ENCODE data around the gene LTBP3. TPM values are rescaled to one million over a fixed set of nuclear protein-coding genes. Genes with fewer than 3 reads are reported as not detected.

LTBP3 gene
- total and polyA plus RNA-seq, 2 of the 13 experiments (the other 11 are each of a cell fraction or from before 2014, with no cell fraction given): 12.2 to 68.1 TPM

DNA sequence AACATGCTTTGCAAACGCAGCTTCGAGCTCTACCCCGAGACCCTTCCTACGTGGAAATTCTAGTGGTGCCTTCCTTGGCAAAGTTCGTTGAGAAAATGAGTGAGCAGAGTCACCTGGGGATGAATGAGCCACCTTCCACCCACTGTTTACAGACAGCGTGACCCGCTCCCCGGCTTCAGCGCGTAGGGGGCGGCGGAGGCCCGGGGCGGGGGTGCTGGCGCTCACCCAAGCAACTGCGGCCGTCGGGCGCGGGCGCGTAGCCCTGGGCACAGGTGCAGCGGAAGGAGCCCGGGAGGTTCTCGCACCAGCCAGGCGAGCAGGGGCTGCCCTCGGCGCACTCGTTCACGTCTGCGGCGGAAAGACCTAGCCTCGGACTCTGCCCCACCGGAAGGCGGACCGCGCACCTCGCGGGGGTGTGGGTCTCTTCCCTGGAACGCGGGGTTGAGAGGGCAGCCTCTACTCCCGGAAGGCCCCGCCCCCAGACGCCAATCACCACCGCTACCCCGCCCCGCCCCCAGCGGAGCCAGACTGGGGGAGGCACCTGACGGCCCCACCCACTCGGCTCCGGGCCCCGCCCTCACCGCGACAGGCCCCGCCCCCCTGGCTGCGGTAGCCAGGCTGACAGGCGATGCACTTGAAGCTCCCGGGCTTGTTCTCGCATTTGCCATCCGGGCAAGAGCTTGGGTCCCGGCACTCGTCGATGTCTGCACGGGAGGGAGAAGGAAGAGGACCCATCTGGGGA, 11.8 kb downstream of the LTBP3 start (continued):
- TF ChIP-seq, protein P1, sequence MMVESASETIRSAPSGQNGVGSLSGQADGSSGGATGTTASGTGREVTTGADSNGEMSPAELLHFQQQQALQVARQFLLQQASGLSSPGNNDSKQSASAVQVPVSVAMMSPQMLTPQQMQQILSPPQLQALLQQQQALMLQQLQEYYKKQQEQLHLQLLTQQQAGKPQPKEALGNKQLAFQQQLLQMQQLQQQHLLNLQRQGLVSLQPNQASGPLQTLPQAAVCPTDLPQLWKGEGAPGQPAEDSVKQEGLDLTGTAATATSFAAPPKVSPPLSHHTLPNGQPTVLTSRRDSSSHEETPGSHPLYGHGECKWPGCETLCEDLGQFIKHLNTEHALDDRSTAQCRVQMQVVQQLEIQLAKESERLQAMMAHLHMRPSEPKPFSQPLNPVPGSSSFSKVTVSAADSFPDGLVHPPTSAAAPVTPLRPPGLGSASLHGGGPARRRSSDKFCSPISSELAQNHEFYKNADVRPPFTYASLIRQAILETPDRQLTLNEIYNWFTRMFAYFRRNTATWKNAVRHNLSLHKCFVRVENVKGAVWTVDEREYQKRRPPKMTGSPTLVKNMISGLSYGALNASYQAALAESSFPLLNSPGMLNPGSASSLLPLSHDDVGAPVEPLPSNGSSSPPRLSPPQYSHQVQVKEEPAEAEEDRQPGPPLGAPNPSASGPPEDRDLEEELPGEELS (CRISPR knock-in tag; IDR thresholded peaks at IDR 0.05): 0 out of 2 replicates have a peak, but pooled peaks have one; percentile 34
- TF ChIP-seq ELF1 (CRISPR knock-in tag; IDR thresholded peaks at IDR 0.05): peak; percentile 44; the same call in 1 of the 2 replicates
- no peak for TF ChIP-seq ZNF234 (CRISPR knock-in tag; conservative IDR thresholded peaks at IDR 0.05)
- no peak for TF ChIP-seq SNRNP70 (IDR thresholded peaks at IDR 0.05; ENCODE audit: low read depth, low read length)
- TF ChIP-seq NR2F1 (CRISPR knock-in tag; IDR thresholded peaks at IDR 0.05): peak; percentile 29 to 50; a peak in 2 of 4 replicates
- TF ChIP-seq FOXO1 (CRISPR knock-in tag; IDR thresholded peaks at IDR 0.05): peak; percentile 10; the same call in 1 of the 2 replicates
- 0 out of 2 replicates have a peak, but pooled peaks have one; percentile 44 for TF ChIP-seq KLF12 (CRISPR knock-in tag; IDR thresholded peaks at IDR 0.05; ENCODE audit: borderline replicate concordance)
- TF ChIP-seq ZBTB21 (CRISPR knock-in tag; IDR thresholded peaks at IDR 0.05): no peak
- TF ChIP-seq FOXA1 (IDR thresholded peaks at IDR 0.05): no peak
- TF ChIP-seq FOXA1 (CRISPR knock-in tag; IDR thresholded peaks at IDR 0.05): 0 out of 2 replicates have a peak, but pooled peaks have one; percentile 15
- no peak for TF ChIP-seq DPF2 (CRISPR knock-in tag; IDR thresholded peaks at IDR 0.05; ENCODE audit: borderline replicate concordance, low read depth)
- TF ChIP-seq, protein P2, sequence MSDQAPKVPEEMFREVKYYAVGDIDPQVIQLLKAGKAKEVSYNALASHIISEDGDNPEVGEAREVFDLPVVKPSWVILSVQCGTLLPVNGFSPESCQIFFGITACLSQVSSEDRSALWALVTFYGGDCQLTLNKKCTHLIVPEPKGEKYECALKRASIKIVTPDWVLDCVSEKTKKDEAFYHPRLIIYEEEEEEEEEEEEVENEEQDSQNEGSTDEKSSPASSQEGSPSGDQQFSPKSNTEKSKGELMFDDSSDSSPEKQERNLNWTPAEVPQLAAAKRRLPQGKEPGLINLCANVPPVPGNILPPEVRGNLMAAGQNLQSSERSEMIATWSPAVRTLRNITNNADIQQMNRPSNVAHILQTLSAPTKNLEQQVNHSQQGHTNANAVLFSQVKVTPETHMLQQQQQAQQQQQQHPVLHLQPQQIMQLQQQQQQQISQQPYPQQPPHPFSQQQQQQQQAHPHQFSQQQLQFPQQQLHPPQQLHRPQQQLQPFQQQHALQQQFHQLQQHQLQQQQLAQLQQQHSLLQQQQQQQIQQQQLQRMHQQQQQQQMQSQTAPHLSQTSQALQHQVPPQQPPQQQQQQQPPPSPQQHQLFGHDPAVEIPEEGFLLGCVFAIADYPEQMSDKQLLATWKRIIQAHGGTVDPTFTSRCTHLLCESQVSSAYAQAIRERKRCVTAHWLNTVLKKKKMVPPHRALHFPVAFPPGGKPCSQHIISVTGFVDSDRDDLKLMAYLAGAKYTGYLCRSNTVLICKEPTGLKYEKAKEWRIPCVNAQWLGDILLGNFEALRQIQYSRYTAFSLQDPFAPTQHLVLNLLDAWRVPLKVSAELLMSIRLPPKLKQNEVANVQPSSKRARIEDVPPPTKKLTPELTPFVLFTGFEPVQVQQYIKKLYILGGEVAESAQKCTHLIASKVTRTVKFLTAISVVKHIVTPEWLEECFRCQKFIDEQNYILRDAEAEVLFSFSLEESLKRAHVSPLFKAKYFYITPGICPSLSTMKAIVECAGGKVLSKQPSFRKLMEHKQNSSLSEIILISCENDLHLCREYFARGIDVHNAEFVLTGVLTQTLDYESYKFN (CRISPR knock-in tag; conservative IDR thresholded peaks at IDR 0.05): peak; percentile 58; the same call in 1 of the 2 replicates
- no peak for TF ChIP-seq RORA (CRISPR knock-in tag; IDR thresholded peaks at IDR 0.05)
- TF ChIP-seq, protein P3, sequence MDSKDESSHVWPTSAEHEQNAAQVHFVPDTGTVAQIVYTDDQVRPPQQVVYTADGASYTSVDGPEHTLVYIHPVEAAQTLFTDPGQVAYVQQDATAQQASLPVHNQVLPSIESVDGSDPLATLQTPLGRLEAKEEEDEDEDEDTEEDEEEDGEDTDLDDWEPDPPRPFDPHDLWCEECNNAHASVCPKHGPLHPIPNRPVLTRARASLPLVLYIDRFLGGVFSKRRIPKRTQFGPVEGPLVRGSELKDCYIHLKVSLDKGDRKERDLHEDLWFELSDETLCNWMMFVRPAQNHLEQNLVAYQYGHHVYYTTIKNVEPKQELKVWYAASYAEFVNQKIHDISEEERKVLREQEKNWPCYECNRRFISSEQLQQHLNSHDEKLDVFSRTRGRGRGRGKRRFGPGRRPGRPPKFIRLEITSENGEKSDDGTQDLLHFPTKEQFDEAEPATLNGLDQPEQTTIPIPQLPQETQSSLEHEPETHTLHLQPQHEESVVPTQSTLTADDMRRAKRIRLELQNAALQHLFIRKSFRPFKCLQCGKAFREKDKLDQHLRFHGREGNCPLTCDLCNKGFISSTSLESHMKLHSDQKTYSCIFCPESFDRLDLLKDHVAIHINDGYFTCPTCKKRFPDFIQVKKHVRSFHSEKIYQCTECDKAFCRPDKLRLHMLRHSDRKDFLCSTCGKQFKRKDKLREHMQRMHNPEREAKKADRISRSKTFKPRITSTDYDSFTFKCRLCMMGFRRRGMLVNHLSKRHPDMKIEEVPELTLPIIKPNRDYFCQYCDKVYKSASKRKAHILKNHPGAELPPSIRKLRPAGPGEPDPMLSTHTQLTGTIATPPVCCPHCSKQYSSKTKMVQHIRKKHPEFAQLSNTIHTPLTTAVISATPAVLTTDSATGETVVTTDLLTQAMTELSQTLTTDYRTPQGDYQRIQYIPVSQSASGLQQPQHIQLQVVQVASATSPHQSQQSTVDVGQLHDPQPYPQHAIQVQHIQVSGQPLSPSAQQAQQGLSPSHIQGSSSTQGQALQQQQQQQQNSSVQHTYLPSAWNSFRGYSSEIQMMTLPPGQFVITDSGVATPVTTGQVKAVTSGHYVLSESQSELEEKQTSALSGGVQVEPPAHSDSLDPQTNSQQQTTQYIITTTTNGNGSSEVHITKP (CRISPR knock-in tag; IDR thresholded peaks at IDR 0.05; ENCODE audit: low read depth): no peak
- TF ChIP-seq NCOA2 (CRISPR knock-in tag; IDR thresholded peaks at IDR 0.05): no peak; the same call in 1 of the 2 replicates
- no peak for TF ChIP-seq ZNF563 (CRISPR knock-in tag; IDR thresholded peaks at IDR 0.05)
